Esophagus squamous epithelium (tissue), 4 donors: ENCODE results near the gene ATP9B.

Experiments
- POLR2A ChIP-seq, 4 donors: fragments of 450-650 bp; IDR thresholded peaks; one replicate each; pipeline ENCODE4 v1.6.1; 2017; ENCODE audit warnings: antibody characterized with exemption in 4 of 4, mild to moderate bottlenecking in 4 of 4, moderate library complexity in 3 of 4
- TF ChIP-seq, protein P1 (sequence below), 6 experiments: fragments of 450-650 bp in 4 of 6; fragments of 200-600 bp in 2 of 6; sonication (generic) in 2 of 6; IDR thresholded peaks; one replicate each; pipeline ENCODE4 v1.5.1; 2016 to 2019; ENCODE audit warnings: antibody characterized with exemption in 6 of 6, mild to moderate bottlenecking in 4 of 6, moderate library complexity in 4 of 6

DNA sequence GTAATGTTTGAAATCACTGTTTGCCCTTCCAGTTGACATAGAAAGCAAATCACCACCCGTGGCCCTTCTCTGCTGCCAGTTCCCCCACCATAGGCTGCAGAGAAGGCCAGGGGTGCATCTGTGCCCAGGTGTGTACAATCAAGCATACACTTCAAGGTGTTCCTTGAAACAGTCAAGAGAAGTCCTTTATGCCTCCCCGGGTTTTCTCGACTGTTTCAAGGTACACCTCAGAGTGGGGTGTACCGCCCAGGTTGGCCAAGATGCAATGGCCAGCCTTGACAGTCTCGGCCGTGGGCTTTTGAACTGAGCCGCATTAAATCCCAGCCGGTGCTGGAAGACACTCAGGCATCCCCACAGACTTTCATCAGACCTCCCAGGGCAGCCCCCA, 21.0 kb upstream of the ATP9B start:
- TF ChIP-seq POLR2A (IDR thresholded peaks at IDR 0.05), result no peak
- TF ChIP-seq, protein P1, sequence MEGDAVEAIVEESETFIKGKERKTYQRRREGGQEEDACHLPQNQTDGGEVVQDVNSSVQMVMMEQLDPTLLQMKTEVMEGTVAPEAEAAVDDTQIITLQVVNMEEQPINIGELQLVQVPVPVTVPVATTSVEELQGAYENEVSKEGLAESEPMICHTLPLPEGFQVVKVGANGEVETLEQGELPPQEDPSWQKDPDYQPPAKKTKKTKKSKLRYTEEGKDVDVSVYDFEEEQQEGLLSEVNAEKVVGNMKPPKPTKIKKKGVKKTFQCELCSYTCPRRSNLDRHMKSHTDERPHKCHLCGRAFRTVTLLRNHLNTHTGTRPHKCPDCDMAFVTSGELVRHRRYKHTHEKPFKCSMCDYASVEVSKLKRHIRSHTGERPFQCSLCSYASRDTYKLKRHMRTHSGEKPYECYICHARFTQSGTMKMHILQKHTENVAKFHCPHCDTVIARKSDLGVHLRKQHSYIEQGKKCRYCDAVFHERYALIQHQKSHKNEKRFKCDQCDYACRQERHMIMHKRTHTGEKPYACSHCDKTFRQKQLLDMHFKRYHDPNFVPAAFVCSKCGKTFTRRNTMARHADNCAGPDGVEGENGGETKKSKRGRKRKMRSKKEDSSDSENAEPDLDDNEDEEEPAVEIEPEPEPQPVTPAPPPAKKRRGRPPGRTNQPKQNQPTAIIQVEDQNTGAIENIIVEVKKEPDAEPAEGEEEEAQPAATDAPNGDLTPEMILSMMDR (IDR thresholded peaks at IDR 0.05), result no peak
